H1 (cell line): ENCODE results near the gene ASPG. TPM values are rescaled to one million over a fixed set of nuclear protein-coding genes. Genes with fewer than 3 reads are reported as not detected.

Experiments
- ATF3 ChIP-seq: IDR thresholded peaks from 2 replicates; pipeline ENCODE4 v1.6.1; 2011; ENCODE audit warnings: low read depth, mild to moderate bottlenecking, low read length; ENCODE audit not compliant: insufficient read depth
- JUN ChIP-seq: IDR thresholded peaks from 2 replicates; pipeline ENCODE4 v1.6.1; 2011; ENCODE audit warnings: low read depth, mild to moderate bottlenecking, improper control_type of control experiment, low read length
- POLR2AphosphoS5 ChIP-seq: IDR thresholded peaks from 2 replicates; pipeline ENCODE4 v1.6.1; 2011; ENCODE audit warnings: low read depth, low read length
- SAP30 ChIP-seq: fragments of 300-600 bp; sonication (generic); IDR thresholded peaks from 2 replicates; pipeline ENCODE4 v1.7.1; 2012; ENCODE audit warnings: low read length, moderate library complexity, mild to moderate bottlenecking, inconsistent platforms; ENCODE audit not compliant: insufficient read depth, insufficient replicate concordance
- polyA plus RNA-seq, 7 experiments: library from polyadenylated mRNA; depleted of rRNA in 3 of 7; stranded (reverse) in 5 of 7; unstranded in 2 of 7; fragments of >200 nt in 5 of 7; fragments of 200-250 nt in 2 of 7; gene quantifications; 1 replicate in 5 of 7; 2 replicates in 1 of 7; 4 replicates in 1 of 7; pipeline versions ENCODE4 v1.2.1 to v1.2.3, GENCODE V29; 2011 to 2013; ENCODE audit warnings: missing spikeins in 2 of 7, mixed read lengths in 2 of 7
- total RNA-seq: library from RNA; stranded (reverse); fragmentation: NEBNext Ultra II Directional; extraction: Animal tissue kit (Norgen Biotek cat#: 25700); gene quantifications from 2 replicates; pipeline ENCODE4 v1.2.1, GENCODE V29; 2021

ASPG gene
- total and polyA plus RNA-seq, 2 of the 8 experiments (the other 6 are each of a cell fraction or from before 2014, with no cell fraction given), result 0.34 to 0.59 TPM

GRCh38 chr14:104082807-104083206 lies 2.7 kb upstream of the ASPG start (continued):
- TF ChIP-seq JUN (no peak), SAP30 (no peak), POLR2AphosphoS5 (no peak), ATF3 (no peak)
